OCI-LY1 (cell line): ENCODE data around the gene RNF168.
"Not testable (repeated sequence)": the region's sequence is repeated elsewhere in the genome, so short reads cannot be mapped to it uniquely, and the experiment has no call there.

Source experiments
- H2AFZ ChIP-seq: fragments of 200-600 bp; sonication (generic), shearing (Covaris generic); 2 replicates; pipeline ENCODE4 v1.6.0; 2014; ENCODE audit warnings: antibody characterized with exemption, mild to moderate bottlenecking, low read length
- H3F3A ChIP-seq: fragments of 200-600 bp; sonication (generic), shearing (Covaris generic); 2 replicates; pipeline ENCODE4 v1.6.0; 2014; ENCODE audit warnings: mild to moderate bottlenecking, antibody characterized with exemption, low read length, moderate library complexity; ENCODE audit not compliant: insufficient read depth
- H3K27ac ChIP-seq: fragments of 200-600 bp; sonication (generic); 2 replicates; pipeline ENCODE4 v1.5.1; 2014; ENCODE audit warnings: low read length, mixed run types, mild to moderate bottlenecking, low read depth; ENCODE audit not compliant: poor library complexity, severe bottlenecking
- H3K27me3 ChIP-seq: fragments of 200-600 bp; sonication (generic); 2 replicates; pipeline ENCODE4 v1.6.0; 2014; ENCODE audit warnings: antibody characterized with exemption, mild to moderate bottlenecking, low read length, moderate library complexity; ENCODE audit not compliant: insufficient read depth
- H3K36me3 ChIP-seq: fragments of 200-600 bp; sonication (generic); 2 replicates; pipeline ENCODE4 v1.6.1; 2014; ENCODE audit warnings: mild to moderate bottlenecking, antibody characterized with exemption, low read length, moderate library complexity, mixed read lengths; ENCODE audit not compliant: insufficient read depth
- H3K4me1 ChIP-seq: fragments of 200-600 bp; sonication (generic); 2 replicates; pipeline ENCODE4 v1.5.1; 2014; ENCODE audit warnings: mild to moderate bottlenecking, low read length, moderate library complexity; ENCODE audit not compliant: insufficient read depth, severe bottlenecking
- H3K4me2 ChIP-seq: fragments of 200-600 bp; sonication (generic), shearing (Covaris generic); 2 replicates; pipeline ENCODE4 v1.6.1; 2014; ENCODE audit warnings: low read length
- H3K4me3 ChIP-seq: fragments of 200-600 bp; sonication (generic); 2 replicates; pipeline ENCODE4 v1.5.1; 2014; ENCODE audit warnings: low read length, low read depth, mild to moderate bottlenecking, mixed read lengths; ENCODE audit not compliant: poor library complexity, severe bottlenecking
- H3K79me2 ChIP-seq: fragments of 200-600 bp; shearing (Covaris generic); 2 replicates; pipeline ENCODE4 v1.6.1; 2016; ENCODE audit warnings: mixed run types, low read length, mixed read lengths; ENCODE audit not compliant: insufficient read depth
- H3K9ac ChIP-seq: fragments of 200-600 bp; sonication (generic), shearing (Covaris generic); 2 replicates; pipeline ENCODE4 v1.6.1; 2014; ENCODE audit warnings: mild to moderate bottlenecking, low read length, mixed read lengths
- H3K9me2 ChIP-seq: fragments of 200-600 bp; sonication (generic), shearing (Covaris generic); 2 replicates; pipeline ENCODE4 v1.6.1; 2014; ENCODE audit warnings: low read depth, mild to moderate bottlenecking, low read length, mixed read lengths
- H3K9me3 ChIP-seq: fragments of 200-600 bp; shearing (Covaris generic); 2 replicates; pipeline ENCODE4 v1.6.1; 2014; ENCODE audit warnings: low read length, mixed read lengths
- H4K20me1 ChIP-seq: fragments of 200-600 bp; sonication (generic), shearing (Covaris generic); 2 replicates; pipeline ENCODE4 v1.6.0; 2016; ENCODE audit warnings: mild to moderate bottlenecking, low read length; ENCODE audit not compliant: insufficient read depth
- CTCF ChIP-seq: fragments of 200-600 bp; sonication (generic), shearing (Covaris generic); IDR thresholded peaks from 2 replicates; pipeline ENCODE4 v1.5.1; 2017; ENCODE audit warnings: mild to moderate bottlenecking, antibody characterized with exemption, low read length, moderate library complexity, mixed read lengths
- EZH2 ChIP-seq: fragments of 200-600 bp; sonication (generic), shearing (Covaris generic); IDR thresholded peaks from 2 replicates; pipeline ENCODE4 v1.8.0; 2017; ENCODE audit warnings: borderline replicate concordance, mixed run types, mild to moderate bottlenecking, antibody characterized with exemption, low read length, moderate library complexity, mixed read lengths

The RNF168 gene

GRCh38 chr3:196477678-196478077 lies 25.9 kb downstream of the RNF168 start:
- no peak overlapping the region for H3K9ac ChIP-seq
- H3F3A ChIP-seq: no peaks in the 10 kb centered on the region
- no peaks in the 10 kb centered on the region for H3K9me2 ChIP-seq
- H3K27me3 ChIP-seq: no peaks in the 10 kb centered on the region
- no peaks in the 10 kb centered on the region for H3K79me2 ChIP-seq
- H3K27ac ChIP-seq: no peak overlapping the region
- no peak overlapping the region for H2AFZ ChIP-seq
- no peak overlapping the region for H3K4me2 ChIP-seq
- no peak overlapping the region for H3K4me3 ChIP-seq
- no peaks in the 10 kb centered on the region for H4K20me1 ChIP-seq
- no peaks in the 10 kb centered on the region for H3K4me1 ChIP-seq
- TF ChIP-seq EZH2 (no peak), CTCF (no peak)
- H3K36me3 ChIP-seq: peaks cover 93% of the 10 kb centered on the region
- no peaks in the 10 kb centered on the region for H3K9me3 ChIP-seq

GRCh38 chr3:196472286-196472685 lies 31.3 kb downstream of the RNF168 start:
- Histone ChIP-seq H3F3A (no peaks in the 10 kb centered on the region), H3K36me3 (peaks cover 87% of the 10 kb centered on the region), H3K4me1 (no peaks in the 10 kb centered on the region), H3K9me2 (no peaks in the 10 kb centered on the region), H2AFZ (no peak overlapping the region), H3K4me2 (no peak overlapping the region), H3K27ac (no peak overlapping the region), H4K20me1 (no peaks in the 10 kb centered on the region), H3K4me3 (no peak overlapping the region), H3K9ac (no peak overlapping the region), H3K79me2 (no peaks in the 10 kb centered on the region), H3K27me3 (no peaks in the 10 kb centered on the region), H3K9me3 (no peaks in the 10 kb centered on the region)
- no peak for TF ChIP-seq EZH2
- TF ChIP-seq CTCF: no peak

- H3K9me2 ChIP-seq: no peaks in the 10 kb centered on the region
- no peak overlapping the region for H2AFZ ChIP-seq
- H3K79me2 ChIP-seq: no peaks in the 10 kb centered on the region
- H3K4me2 ChIP-seq: no peak overlapping the region
- H3K9me3 ChIP-seq: no peaks in the 10 kb centered on the region
- no peak overlapping the region for H3K4me3 ChIP-seq
- peaks cover 81% of the 10 kb centered on the region for H3K36me3 ChIP-seq
- H3K27me3 ChIP-seq: no peaks in the 10 kb centered on the region
- H3K27ac ChIP-seq: no peak overlapping the region
- H4K20me1 ChIP-seq: no peaks in the 10 kb centered on the region
- TF ChIP-seq EZH2: no peak
- no peak overlapping the region for H3K9ac ChIP-seq
- H3K4me1 ChIP-seq: no peaks in the 10 kb centered on the region
- H3F3A ChIP-seq: no peaks in the 10 kb centered on the region
These were observed 32.0 kb downstream of the RNF168 start for GRCh38 chr3:196471551-196471950.

- H4K20me1 ChIP-seq, H3F3A ChIP-seq, H3K9ac ChIP-seq, H3K9me3 ChIP-seq, H3K4me3 ChIP-seq, H3K4me2 ChIP-seq, H2AFZ ChIP-seq, H3K9me2 ChIP-seq, H3K4me1 ChIP-seq, H3K79me2 ChIP-seq, H3K27me3 ChIP-seq, H3K27ac ChIP-seq: not testable (repeated sequence)
- H3K36me3 ChIP-seq: peaks cover 72% of the 10 kb centered on the region
These were observed 33.4 kb downstream of the RNF168 start for GRCh38 chr3:196470182-196470581.
